Mesenchymal stem cell (in vitro differentiated cells and primary cell): Measurements from ENCODE around the gene DYRK3.
"Not testable (repeated sequence)": the region's sequence is repeated elsewhere in the genome, so short reads cannot be mapped to it uniquely, and the experiment has no call there.

Experiments used
- DNase-seq: peaks from one replicate; pipeline ENCODE4 v3.0.0-alpha.2; 2013
- H2AFZ ChIP-seq: one replicate; pipeline ENCODE4 v1.6.1; 2013; ENCODE audit warnings: low read depth, mild to moderate bottlenecking, control low read depth, inconsistent platforms, low read length, moderate library complexity
- H2AK5ac ChIP-seq: 2 replicates; pipeline ENCODE4 v1.6.1; 2013; ENCODE audit warnings: low read length, moderate library complexity, mild to moderate bottlenecking, inconsistent platforms; ENCODE audit not compliant: severe bottlenecking
- H2BK120ac ChIP-seq: one replicate; pipeline ENCODE4 v1.6.1; 2013; ENCODE audit warnings: low read depth, mild to moderate bottlenecking, inconsistent platforms, low read length, moderate library complexity
- H2BK12ac ChIP-seq, 2 experiments: one replicate each; pipeline ENCODE4 v1.6.1; 2013; ENCODE audit warnings: inconsistent platforms in 2 of 2, low read length in 2 of 2, mild to moderate bottlenecking in 2 of 2, moderate library complexity in 2 of 2, control low read depth in 1 of 2
- H2BK15ac ChIP-seq: one replicate; pipeline ENCODE4 v1.6.1; 2013; ENCODE audit warnings: mild to moderate bottlenecking, low read depth, inconsistent platforms; ENCODE audit not compliant: poor library complexity, severe bottlenecking
- H2BK5ac ChIP-seq: 2 replicates; pipeline ENCODE4 v1.6.1; 2013; ENCODE audit warnings: low read depth, mild to moderate bottlenecking, low read length, control low read depth, inconsistent platforms; ENCODE audit not compliant: poor library complexity, severe bottlenecking
- H3K14ac ChIP-seq, 2 experiments: one replicate each; pipeline ENCODE4 v1.6.1; 2013; ENCODE audit warnings: inconsistent platforms in 2 of 2, low read length in 2 of 2, control low read depth in 1 of 2, mild to moderate bottlenecking in 1 of 2, moderate library complexity in 1 of 2
- H3K18ac ChIP-seq, 2 experiments: one replicate each; pipeline ENCODE4 v1.6.1; 2013; ENCODE audit warnings: inconsistent platforms in 2 of 2, low read length in 2 of 2, control low read depth in 1 of 2, low read depth in 1 of 2, mild to moderate bottlenecking in 1 of 2
- H3K23ac ChIP-seq, 2 experiments: one replicate each; pipeline ENCODE4 v1.6.1; 2013; ENCODE audit warnings: inconsistent platforms in 2 of 2, low read length in 2 of 2, mild to moderate bottlenecking in 2 of 2, moderate library complexity in 2 of 2, control low read depth in 1 of 2
- H3K27ac ChIP-seq: 2 replicates; pipeline ENCODE4 v1.5.1; 2013; ENCODE audit warnings: mild to moderate bottlenecking, moderate library complexity, low read length, control low read depth, inconsistent platforms; ENCODE audit not compliant: poor library complexity, severe bottlenecking
- H3K27me3 ChIP-seq, 2 experiments: 2 replicates each; pipeline versions ENCODE4 v1.6.1 to v1.7.0; 2013; ENCODE audit warnings: low read length in 2 of 2, mild to moderate bottlenecking in 2 of 2, moderate library complexity in 2 of 2, control low read depth in 1 of 2, inconsistent platforms in 1 of 2; ENCODE audit not compliant: control insufficient read depth in 1 of 2, insufficient read depth in 1 of 2
- H3K36me3 ChIP-seq, 2 experiments: 2 replicates each; pipeline versions ENCODE4 v1.6.1 to v1.7.0; 2013; ENCODE audit warnings: low read length in 2 of 2, control low read depth in 1 of 2, inconsistent platforms in 1 of 2, low read depth in 1 of 2, mild to moderate bottlenecking in 1 of 2; ENCODE audit not compliant: insufficient read depth in 2 of 2, control insufficient read depth in 1 of 2
- H3K4ac ChIP-seq, 2 experiments: one replicate each; pipeline ENCODE4 v1.6.1; 2013; ENCODE audit warnings: inconsistent platforms in 2 of 2, low read length in 2 of 2, mild to moderate bottlenecking in 2 of 2, moderate library complexity in 2 of 2, control low read depth in 1 of 2, low read depth in 1 of 2
- H3K4me1 ChIP-seq: 2 replicates; pipeline ENCODE4 v1.6.1; 2013; ENCODE audit warnings: low read depth, low read length, control low read depth; ENCODE audit not compliant: control insufficient read depth, insufficient read depth
- H3K4me2 ChIP-seq: 2 replicates; pipeline ENCODE4 v1.6.1; 2013; ENCODE audit warnings: low read length, mild to moderate bottlenecking, inconsistent platforms; ENCODE audit not compliant: poor library complexity, severe bottlenecking
- H3K4me3 ChIP-seq, 2 experiments: 2 replicates each; pipeline versions ENCODE4 v1.5.1 to v1.7.0; 2013; ENCODE audit warnings: low read length in 2 of 2, mild to moderate bottlenecking in 2 of 2, control low read depth in 1 of 2, low read depth in 1 of 2; ENCODE audit not compliant: insufficient read depth in 1 of 2
- H3K79me1 ChIP-seq: replicated peaks from 2 replicates; pipeline ENCODE4 v1.6.1; 2013; ENCODE audit warnings: mild to moderate bottlenecking, control low read depth, low read length, inconsistent platforms; ENCODE audit not compliant: poor library complexity, severe bottlenecking
- H3K9ac ChIP-seq: 2 replicates; pipeline ENCODE4 v1.7.0; 2013; ENCODE audit warnings: mild to moderate bottlenecking, low read length, moderate library complexity
- H3K9me3 ChIP-seq: 2 replicates; pipeline ENCODE4 v1.7.0; 2013; ENCODE audit warnings: mild to moderate bottlenecking, low read length; ENCODE audit not compliant: control insufficient read depth
- H4K8ac ChIP-seq: one replicate; pipeline ENCODE4 v1.6.1; 2013; ENCODE audit warnings: inconsistent platforms, mild to moderate bottlenecking, low read length, moderate library complexity
- H4K91ac ChIP-seq: one replicate; pipeline ENCODE4 v1.6.1; 2013; ENCODE audit warnings: mild to moderate bottlenecking, low read length, inconsistent platforms
- WGBS: methylation state at CpG from one replicate; pipeline ENCODE4 v1.1.7; 2013; ENCODE audit warnings: mixed read lengths; 5-methylcytosine and 5-hydroxymethylcytosine counted together

Gene DYRK3

DNA sequence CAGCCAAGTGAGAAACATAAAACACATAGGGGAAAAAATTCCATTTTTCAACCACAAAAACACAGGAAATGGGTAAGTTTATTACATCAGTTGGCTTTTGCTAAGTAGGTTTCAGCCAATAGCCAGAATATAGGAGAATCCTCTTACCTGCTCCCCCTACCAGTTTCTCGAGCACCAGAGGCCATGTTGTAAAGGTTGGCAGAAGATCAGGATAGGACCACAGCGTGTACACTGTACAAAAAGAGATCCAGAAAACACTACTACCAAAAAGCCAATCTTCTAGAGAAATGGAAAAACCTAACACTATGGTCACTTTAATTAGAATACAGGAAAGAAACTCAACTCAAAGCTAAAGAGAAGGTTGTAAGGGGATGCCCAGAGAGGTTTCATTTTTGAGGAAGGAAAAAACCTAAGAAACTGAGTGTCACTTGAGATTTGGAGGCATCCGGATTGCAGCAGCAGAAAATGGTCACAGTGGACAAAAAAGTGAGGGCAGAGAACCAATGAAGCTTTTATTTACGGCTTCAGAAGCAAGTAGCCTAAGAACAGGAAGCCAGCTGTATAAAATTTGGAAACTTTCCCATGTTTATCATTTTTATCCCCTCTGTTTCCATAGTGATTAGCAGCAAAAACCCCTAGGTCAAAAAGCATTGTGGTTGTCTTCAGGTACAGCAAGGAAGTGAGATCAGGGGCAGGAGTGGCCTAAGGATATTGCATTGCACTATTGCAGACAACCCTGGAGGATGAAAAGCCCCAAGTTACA, 25.9 kb upstream of the DYRK3 start:
- Histone ChIP-seq H2BK15ac (no peak overlapping the region), H2AFZ (no peak overlapping the region), H3K4me3 (no peak overlapping the region), H3K27me3 (no peaks in the 10 kb centered on the region), H2BK120ac (no peak overlapping the region), H3K14ac (no peak overlapping the region), H3K23ac (no peak overlapping the region), H3K4ac (no peak overlapping the region), H3K79me1 (peaks cover 17% of the 10 kb centered on the region), H3K9ac (peak overlapping the region; percentile 10), H3K9me3 (no peaks in the 10 kb centered on the region), H3K18ac (no peak overlapping the region), H3K4me2 (no peak overlapping the region), H3K36me3 (peaks cover 7 to 54% of the 10 kb centered on the region in 2 experiments), H3K4me1 (peaks cover 6% of the 10 kb centered on the region), H2BK5ac (no peak overlapping the region), H2BK12ac (no peak overlapping the region), H4K91ac (no peak overlapping the region), H4K8ac (no peak overlapping the region), H3K27ac (no peak overlapping the region), H2AK5ac (no peak overlapping the region)
- no peak for DNase-seq
- 100% methylated on average over 2 of the region's 4 CpGs for whole genome bisulfite sequencing

GRCh38 chr1:206612129-206612876, 23.0 kb upstream of the DYRK3 start, which contains the start of gene EIF2D:
Gene EIF2D, minus strand, starts transcription at chr1:206612465. Its CDS starts 123 bp downstream, at chr1:206612342.
- H3K9ac ChIP-seq: peak within 1 kb of the TSS; percentile 99
- H3K79me1 ChIP-seq: peaks cover 17% of the 10 kb centered on the region
- H3K4me1 ChIP-seq: peaks cover 6% of the 10 kb centered on the region
- no peak within 1 kb of the TSS for H2BK15ac ChIP-seq
- DNase-seq: peak; percentile 90
- no peak within 1 kb of the TSS for H2BK12ac ChIP-seq
- peaks cover 3 to 26% of the 10 kb centered on the region in 2 experiments for H3K36me3 ChIP-seq
- H3K23ac ChIP-seq: no peak within 1 kb of the TSS
- no peak within 1 kb of the TSS for H2BK5ac ChIP-seq
- peak within 1 kb of the TSS; percentile 90 for H4K91ac ChIP-seq
- H2AFZ ChIP-seq: peak within 1 kb of the TSS; percentile 87
- peak within 1 kb of the TSS in 1 of 2 experiments; percentile 84 for H3K4ac ChIP-seq
- no peak within 1 kb of the TSS for H2BK120ac ChIP-seq
- peak within 1 kb of the TSS; percentile 100 for H4K8ac ChIP-seq
- H3K4me2 ChIP-seq: peak within 1 kb of the TSS; percentile 70
- H3K27me3 ChIP-seq: no peaks in the 10 kb centered on the region
- peak within 1 kb of the TSS; percentile 66 to 98 for H3K4me3 ChIP-seq
- peak within 1 kb of the TSS; percentile 55 to 67 for H3K18ac ChIP-seq
- peak within 1 kb of the TSS in 1 of 2 experiments; percentile 23 for H3K14ac ChIP-seq
- no peaks in the 10 kb centered on the region for H3K9me3 ChIP-seq
- H2AK5ac ChIP-seq: no peak within 1 kb of the TSS
- 2% methylated on average over 36 of the region's 48 CpGs for WGBS
- H3K27ac ChIP-seq: peak within 1 kb of the TSS; percentile 67

- Histone ChIP-seq H3K27me3 (peaks cover 0 to 13% of the 10 kb centered on the region in 2 experiments), H3K9me3 (peaks cover 11% of the 10 kb centered on the region)
- not testable (repeated sequence) for H3K18ac ChIP-seq, H3K4me2 ChIP-seq, H4K91ac ChIP-seq, H3K36me3 ChIP-seq, H3K4me1 ChIP-seq, H3K4ac ChIP-seq, H2BK5ac ChIP-seq, H2BK12ac ChIP-seq, H4K8ac ChIP-seq, H2BK15ac ChIP-seq, H3K14ac ChIP-seq, H2BK120ac ChIP-seq, DNase-seq, H3K79me1 ChIP-seq, H3K23ac ChIP-seq, H3K4me3 ChIP-seq, H3K27ac ChIP-seq, H2AK5ac ChIP-seq, H3K9ac ChIP-seq, H2AFZ ChIP-seq
- WGBS: 100% methylated on average over 1 of the region's 2 CpGs
Observed at GRCh38 chr1:206626396-206626795, 8.9 kb upstream of the DYRK3 start.

DNA sequence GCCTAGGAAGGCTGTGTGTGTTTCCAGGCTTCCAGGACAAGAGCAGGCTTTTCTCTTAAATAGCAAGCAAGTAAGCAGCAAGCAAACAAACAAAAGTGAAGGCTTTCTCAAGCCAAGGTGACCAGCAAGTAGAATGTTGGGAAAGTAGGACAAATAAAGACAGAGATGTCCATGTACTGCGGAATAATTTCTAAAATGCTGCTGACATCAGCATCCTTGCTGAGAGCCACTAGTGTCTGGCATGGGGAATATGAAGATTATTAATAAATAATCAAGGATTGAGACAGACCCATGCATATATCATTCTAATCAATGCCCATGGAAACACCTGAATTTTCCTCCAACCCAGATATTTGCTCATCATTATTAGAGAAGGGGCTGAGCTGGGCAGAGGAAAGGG, 6.4 kb upstream of the DYRK3 start:
- H3K79me1 ChIP-seq: no peaks in the 10 kb centered on the region
- H3K18ac ChIP-seq: no peak overlapping the region
- no peak overlapping the region for H3K4me2 ChIP-seq
- H3K4ac ChIP-seq: no peak overlapping the region
- H2BK15ac ChIP-seq: no peak overlapping the region
- H3K23ac ChIP-seq: no peak overlapping the region
- H3K4me1 ChIP-seq: peaks cover 4% of the 10 kb centered on the region
- no peak overlapping the region for H4K8ac ChIP-seq
- H4K91ac ChIP-seq: no peak overlapping the region
- H2BK120ac ChIP-seq: no peak overlapping the region
- H2AFZ ChIP-seq: no peak overlapping the region
- no peak overlapping the region for H3K4me3 ChIP-seq
- no peak for DNase-seq
- H3K27ac ChIP-seq: no peak overlapping the region
- H2BK5ac ChIP-seq: no peak overlapping the region
- H3K27me3 ChIP-seq: peaks cover 0 to 13% of the 10 kb centered on the region in 2 experiments
- no peaks in the 10 kb centered on the region for H3K36me3 ChIP-seq
- no peak overlapping the region for H2BK12ac ChIP-seq
- H3K9me3 ChIP-seq: peaks cover 11% of the 10 kb centered on the region
- H3K9ac ChIP-seq: no peak overlapping the region
- no peak overlapping the region for H2AK5ac ChIP-seq
- WGBS: no CpG with 5 or more reads among the region's 1 CpG
- H3K14ac ChIP-seq: no peak overlapping the region
